Measurements from ENCODE around the gene NRM.

NRM gene

DNA sequence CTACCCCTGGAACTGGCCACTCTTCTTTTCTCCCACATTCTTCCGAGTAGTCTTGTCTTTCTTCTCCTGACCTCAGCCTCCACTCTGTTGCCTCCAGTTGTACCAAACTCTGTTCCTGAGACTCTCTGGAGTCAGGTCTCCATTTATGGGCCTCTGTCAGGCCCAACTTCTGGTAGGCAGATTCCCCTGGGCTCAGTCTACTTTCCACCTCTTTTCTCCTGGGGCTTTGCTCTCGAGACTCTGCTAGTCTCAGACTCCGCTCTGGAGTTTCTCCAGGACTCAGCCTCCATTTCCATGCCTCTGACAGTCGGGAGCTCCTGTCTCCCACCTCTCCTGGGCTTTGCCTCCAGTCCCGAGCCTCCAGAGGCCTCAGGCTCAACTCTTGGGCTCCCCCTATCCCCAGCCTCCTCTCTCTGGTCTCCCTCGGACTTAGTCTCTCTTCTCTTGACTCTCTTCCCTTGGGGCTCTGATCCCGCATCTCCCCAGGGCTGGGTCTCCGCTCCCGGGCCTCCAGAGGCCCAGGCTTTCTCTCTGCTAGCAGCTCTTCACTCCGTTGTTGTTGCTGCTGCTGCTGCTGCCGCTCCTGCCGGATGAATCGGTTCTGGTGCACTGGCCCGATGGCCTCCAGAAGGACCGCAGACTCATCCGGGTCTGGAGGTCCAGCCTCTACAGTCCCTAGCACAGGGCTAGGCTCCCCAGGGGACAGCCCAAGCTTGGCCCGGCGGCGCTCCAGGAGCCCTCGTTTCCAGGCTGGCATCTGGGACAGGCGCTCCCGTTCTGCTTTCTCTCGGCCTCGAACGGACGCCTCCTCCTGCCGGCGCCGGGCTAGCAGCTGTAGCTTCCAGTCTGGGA, 5.4 kb downstream of the NRM start:
- no peak for TF ChIP-seq CTCF (IDR thresholded peaks at IDR 0.05; ENCODE audit: control insufficient read depth, extremely low read depth, insufficient read depth)
- H3K4me3 ChIP-seq (ENCODE audit: low read depth, low read length), result no peak overlapping the region
- DNase-seq (ENCODE audit: low read depth), result no peak

DNA sequence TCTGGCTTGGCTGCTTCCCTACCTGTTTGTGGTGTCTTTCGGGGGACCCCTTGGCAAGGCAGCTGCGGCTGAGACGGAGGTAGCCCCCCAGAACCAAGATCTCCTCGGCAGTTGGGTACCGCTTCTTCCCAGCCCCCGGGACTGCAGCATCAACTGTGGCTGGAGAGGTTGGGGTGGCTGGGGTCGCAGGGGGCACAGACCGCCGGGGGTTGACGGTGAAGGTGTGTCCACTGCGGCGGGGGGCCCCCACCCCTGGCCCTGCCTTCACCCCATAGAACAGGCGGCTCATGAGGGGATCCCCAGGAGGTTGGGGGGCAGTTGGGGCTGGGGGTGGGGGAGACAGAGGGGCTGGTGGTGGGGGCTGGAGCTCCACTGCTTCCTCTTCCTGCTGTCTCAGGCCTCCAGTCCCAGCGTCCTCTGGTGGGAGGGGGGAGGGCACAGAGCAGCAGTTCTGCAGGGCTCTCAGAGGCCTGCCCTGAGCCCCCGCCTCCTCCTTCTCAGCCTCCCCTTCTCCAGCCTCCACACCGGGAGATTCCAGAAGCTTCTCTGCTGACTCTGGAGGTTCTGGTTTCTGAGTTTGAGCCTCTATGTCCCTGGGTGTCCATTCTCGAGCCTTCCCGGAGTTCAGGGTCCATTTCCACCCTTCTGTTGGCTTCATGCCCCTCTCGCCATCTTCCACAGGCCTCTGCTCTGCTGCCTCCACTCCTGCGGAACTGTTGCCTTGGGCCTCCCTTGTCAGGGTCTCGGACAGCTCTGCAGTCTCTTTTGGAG, 6.2 kb downstream of the NRM start:
- no peak for TF ChIP-seq CTCF (IDR thresholded peaks at IDR 0.05; ENCODE audit: control insufficient read depth, extremely low read depth, insufficient read depth)
- no peak overlapping the region for H3K4me3 ChIP-seq (ENCODE audit: low read depth, low read length)
- no peak for DNase-seq (ENCODE audit: low read depth)

DNA sequence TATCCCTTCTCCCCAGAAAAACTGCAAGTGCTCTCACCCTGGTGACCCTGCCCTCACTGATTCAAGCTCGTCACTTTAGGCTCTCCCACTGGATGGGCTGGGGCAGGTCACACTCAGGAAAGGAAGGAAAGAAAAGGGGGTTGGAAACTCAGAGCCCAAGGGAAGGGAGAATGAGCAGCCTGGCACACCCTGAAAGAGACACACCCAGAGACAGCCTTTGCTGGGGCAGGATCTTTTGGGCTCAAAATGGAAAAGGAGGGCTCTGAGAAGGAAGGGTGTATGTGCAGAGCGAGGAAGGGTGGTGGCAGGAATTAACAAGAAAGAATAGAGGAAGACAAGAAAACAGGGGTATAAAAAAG, 6.8 kb downstream of the NRM start:
- no peak for DNase-seq (ENCODE audit: low read depth)
- H3K4me3 ChIP-seq (ENCODE audit: low read depth, low read length), result no peak overlapping the region
- TF ChIP-seq CTCF (IDR thresholded peaks at IDR 0.05; ENCODE audit: control insufficient read depth, extremely low read depth, insufficient read depth), result no peak

DNA sequence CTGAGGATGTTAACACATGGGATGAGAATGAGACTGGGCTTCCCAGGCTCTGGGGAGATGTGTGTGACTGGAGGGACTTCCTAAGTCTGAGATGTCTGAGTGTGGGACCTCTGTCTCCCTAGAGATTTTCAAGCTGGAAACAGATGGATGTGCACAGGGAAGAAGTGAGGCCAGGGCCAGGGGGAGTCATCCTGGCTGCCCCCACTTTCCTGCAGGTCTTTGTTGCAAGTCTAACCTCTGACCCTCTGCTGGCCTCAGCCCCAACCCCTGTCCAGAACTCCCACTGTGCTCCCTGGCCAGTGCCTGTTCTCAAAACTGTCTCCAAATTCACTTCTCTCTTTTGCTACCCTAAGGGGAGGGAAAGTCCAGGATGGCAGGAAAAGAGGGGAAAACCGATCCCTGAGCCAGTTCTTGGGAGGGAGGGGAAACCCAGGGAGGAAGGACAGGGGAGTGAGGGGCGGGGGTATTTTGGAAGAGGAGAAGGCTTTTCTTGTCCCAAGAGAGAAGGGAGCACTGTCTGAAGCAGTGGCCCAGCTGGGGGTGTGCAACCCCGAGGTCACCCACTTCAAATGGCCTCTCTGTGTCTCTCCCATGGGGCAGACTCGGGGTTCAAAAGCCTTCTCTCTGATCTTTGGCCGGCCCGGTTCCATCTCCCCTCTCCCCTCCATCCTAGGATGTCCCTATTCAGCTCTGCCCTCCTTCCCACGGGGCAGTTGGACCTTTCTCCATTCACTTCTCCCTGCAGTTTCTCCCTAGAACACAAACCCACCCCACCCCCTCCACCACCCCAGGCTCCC, 7.4 kb downstream of the NRM start:
- no peak for DNase-seq (ENCODE audit: low read depth)
- no peak for TF ChIP-seq CTCF (IDR thresholded peaks at IDR 0.05; ENCODE audit: control insufficient read depth, extremely low read depth, insufficient read depth)
- H3K4me3 ChIP-seq (ENCODE audit: low read depth, low read length), result no peak overlapping the region

DNA sequence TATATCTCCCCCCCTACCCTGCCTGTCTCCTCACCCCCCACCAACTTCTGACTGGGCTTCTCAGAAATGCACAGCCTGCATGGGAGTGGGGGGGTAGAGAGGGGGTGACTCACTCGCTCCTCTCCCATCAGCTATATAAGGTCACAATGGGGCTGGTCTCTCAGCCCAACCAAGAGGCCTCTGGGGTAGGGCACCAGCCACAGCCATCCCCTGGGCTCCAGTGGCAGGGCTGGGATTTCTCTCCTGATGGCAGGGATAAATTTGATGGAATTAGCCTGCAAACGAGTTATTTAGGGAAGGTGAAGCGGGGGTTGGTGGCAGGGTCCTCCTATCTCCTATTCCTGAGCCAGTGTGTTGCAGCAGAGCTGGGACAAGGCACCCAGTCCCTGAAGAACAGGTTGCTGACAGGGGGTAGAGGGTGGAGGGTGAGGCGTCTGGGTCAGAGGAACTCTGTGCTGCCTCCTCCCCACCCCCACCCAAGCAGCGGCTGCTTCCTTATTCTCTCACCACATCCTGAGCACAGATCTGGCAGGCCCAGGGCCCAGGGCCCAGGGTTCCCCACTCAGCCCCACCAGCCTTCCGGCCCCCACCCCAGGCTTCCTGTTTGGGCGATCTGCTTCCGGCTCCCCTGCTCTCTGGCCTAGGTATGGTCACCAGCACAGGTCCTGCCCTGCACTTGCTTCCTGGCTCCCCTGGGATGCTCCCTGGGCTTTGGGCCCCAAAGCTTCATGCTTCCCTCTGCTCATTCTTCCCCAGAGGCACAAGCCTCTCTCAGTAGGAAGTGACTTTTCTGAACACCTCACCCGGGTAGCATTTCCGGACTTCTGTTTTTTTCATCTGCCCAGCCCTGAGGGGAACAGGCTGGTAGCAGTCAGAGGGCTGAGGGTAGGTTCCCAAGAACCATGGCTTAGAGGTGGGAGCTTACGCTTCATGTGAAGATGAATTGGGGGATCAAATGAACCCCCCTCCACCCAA, 8.4 kb downstream of the NRM start:
- no peak for TF ChIP-seq CTCF (IDR thresholded peaks at IDR 0.05; ENCODE audit: control insufficient read depth, extremely low read depth, insufficient read depth)
- no peak for DNase-seq (ENCODE audit: low read depth)
- no peak overlapping the region for H3K4me3 ChIP-seq (ENCODE audit: low read depth, low read length)

DNA sequence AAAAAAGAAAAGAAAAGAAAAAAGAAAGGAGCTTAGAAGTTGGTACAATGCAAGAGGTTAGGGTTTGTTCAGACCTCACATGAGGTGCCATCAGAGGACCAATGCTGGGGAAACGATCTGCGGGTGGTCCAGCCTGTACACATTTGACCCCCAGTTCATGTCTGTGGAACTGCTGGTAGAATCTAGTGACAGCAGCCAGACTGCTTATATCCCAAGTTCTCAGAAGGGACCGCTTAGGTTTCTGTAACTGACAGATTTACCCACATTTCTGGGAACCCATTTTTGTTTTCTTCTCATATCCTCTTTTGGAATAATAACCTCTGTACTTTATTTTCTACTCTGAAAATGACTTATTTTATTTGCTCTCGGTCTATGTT, 9.0 kb downstream of the NRM start:
- no peak for TF ChIP-seq CTCF (IDR thresholded peaks at IDR 0.05; ENCODE audit: control insufficient read depth, extremely low read depth, insufficient read depth)
- no peak for DNase-seq (ENCODE audit: low read depth)
- no peak overlapping the region for H3K4me3 ChIP-seq (ENCODE audit: low read depth, low read length)
